Activated CD8-positive, alpha-beta T cell treated with anti-CD3 and anti-CD28 coated beads, Interleukin-2, amount 10 ng/mL, durations not matched to agents 7 days and 5 days (primary cell): Measurements from ENCODE around the gene GRM4. TPM values are rescaled to one million over a fixed set of nuclear protein-coding genes. Genes with fewer than 3 reads are reported as not detected.

Experiments used
- ATAC-seq: fragments of 150-1000 bp; cut with Tn5 transposase; one replicate; pipeline ENCODE4 v1.10.0; 2021; ENCODE audit warnings: moderate library complexity
- CTCF ChIA-PET: fragments of 350-600 bp; sonication (Branson Sonifier 250); formaldehyde crosslinking; loops from one replicate; lab custom pipeline; 2021; ENCODE audit warnings: antibody characterized with exemption; lab: Charles Lee
- POLR2A ChIA-PET: fragments of 350-600 bp; sonication (Branson Sonifier 250); formaldehyde crosslinking; loops from one replicate; lab custom pipeline; 2021; ENCODE audit warnings: antibody characterized with exemption; lab: Charles Lee
- DNase-seq: peaks from one replicate; pipeline ENCODE4 v3.0.0-alpha.2; 2020
- H3K27ac Mint-ChIP-seq: one replicate; pipeline ENCODE4 v1.8.0; 2021; ENCODE audit warnings: mild to moderate bottlenecking, mixed read lengths
- H3K27me3 Mint-ChIP-seq: one replicate; pipeline ENCODE4 v1.8.0; 2021; ENCODE audit warnings: low read depth, mixed read lengths
- H3K36me3 Mint-ChIP-seq: one replicate; pipeline ENCODE4 v1.8.0; 2021; ENCODE audit warnings: low read depth, mixed read lengths
- H3K4me1 Mint-ChIP-seq: one replicate; pipeline ENCODE4 v1.8.0; 2021; ENCODE audit warnings: low read depth, mixed read lengths
- H3K4me3 Mint-ChIP-seq: one replicate; pipeline ENCODE4 v1.8.0; 2021; ENCODE audit warnings: mild to moderate bottlenecking, mixed read lengths
- H3K9me3 Mint-ChIP-seq: one replicate; pipeline ENCODE4 v1.8.0; 2022; ENCODE audit warnings: mixed read lengths; ENCODE audit not compliant: insufficient read depth
- total RNA-seq, 2 experiments: library from RNA; stranded (reverse); gene quantifications; one replicate each; pipeline ENCODE4 v1.2.3, GENCODE V29; 2021

The GRM4 gene
- total RNA-seq, 2 experiments from 2014 or later: not detected

GRCh38 chr6:34028691-34029360, 117.1 kb downstream of the GRM4 start:
- Mint-ChIP-seq H3K27ac (no peak overlapping the region), H3K9me3 (no peaks in the 10 kb centered on the region), H3K4me1 (no peaks in the 10 kb centered on the region), H3K27me3 (peaks cover 3% of the 10 kb centered on the region), H3K4me3 (no peak overlapping the region), H3K36me3 (no peaks in the 10 kb centered on the region)
- ATAC-seq (no peak), DNase-seq (no peak)
- ChIA-PET CTCF (interaction anchor here (1.3 to 8.8 kb wide), 9 partner anchors 8 to 285 kb away, joined by 3 to 158 read pairs (median 6); no protein-coding TSS in a partner anchor), POLR2A (interaction anchor here (1.6 kb wide), 1 partner anchor 258 kb away, joined by 8 read pairs; no protein-coding TSS in a partner anchor)

GRCh38 chr6:34027939-34028441, 117.9 kb downstream of the GRM4 start:
- CTCF ChIA-PET: interaction anchor here (0.6 to 8.8 kb wide), 19 partner anchors 9 to 317 kb away, joined by 3 to 158 read pairs (median 5); partner anchors contain the start of gene UQCC2
- DNase-seq (no peak), ATAC-seq (no peak)
- POLR2A ChIA-PET: interaction anchor here (1.0 to 1.6 kb wide), 3 partner anchors 11 to 317 kb away, joined by 3 to 8 read pairs (median 5); partner anchors contain the start of gene UQCC2
- Mint-ChIP-seq H3K27ac (no peak overlapping the region), H3K4me3 (no peak overlapping the region), H3K4me1 (no peaks in the 10 kb centered on the region), H3K36me3 (no peaks in the 10 kb centered on the region), H3K27me3 (peaks cover 3% of the 10 kb centered on the region), H3K9me3 (no peaks in the 10 kb centered on the region)

- CTCF ChIA-PET: interaction anchor here (0.6 to 8.8 kb wide), 20 partner anchors 9 to 316 kb away, joined by 3 to 158 read pairs (median 4); partner anchors contain the start of gene UQCC2
- POLR2A ChIA-PET: interaction anchor here (1.0 to 1.6 kb wide), 3 partner anchors 10 to 316 kb away, joined by 3 to 8 read pairs (median 5); partner anchors contain the start of gene UQCC2
These were observed 118.4 kb downstream of the GRM4 start for GRCh38 chr6:34027445-34027936.

GRCh38 chr6:34025861-34026260, 120.0 kb downstream of the GRM4 start:
- Mint-ChIP-seq H3K4me3 (no peak overlapping the region), H3K36me3 (no peaks in the 10 kb centered on the region), H3K27ac (no peak overlapping the region), H3K4me1 (no peaks in the 10 kb centered on the region), H3K27me3 (peaks cover 6% of the 10 kb centered on the region), H3K9me3 (no peaks in the 10 kb centered on the region)
- no peak for ATAC-seq
- CTCF ChIA-PET: interaction anchor here (0.6 to 8.8 kb wide), 4 partner anchors 105 to 281 kb away, joined by 3 to 158 read pairs (median 14); no protein-coding TSS in a partner anchor
- POLR2A ChIA-PET: interaction anchor here (0.5 kb wide), 1 partner anchor 323 kb away, joined by 4 read pairs; no protein-coding TSS in a partner anchor
- DNase-seq: no peak

More at GRCh38 chr6:34027445-34027936, 118.4 kb downstream of the GRM4 start:
- Mint-ChIP-seq H3K4me3 (no peak overlapping the region), H3K36me3 (no peaks in the 10 kb centered on the region), H3K4me1 (no peaks in the 10 kb centered on the region), H3K27ac (no peak overlapping the region), H3K27me3 (peaks cover 3% of the 10 kb centered on the region), H3K9me3 (no peaks in the 10 kb centered on the region)
- peak; percentile 69 for ATAC-seq
- DNase-seq: peak; percentile 69

GRCh38 chr6:34025112-34025807, 120.6 kb downstream of the GRM4 start:
- ATAC-seq (no peak), DNase-seq (no peak)
- H3K27ac Mint-ChIP-seq: no peak overlapping the region

GRCh38 chr6:34022873-34023255, 123.0 kb downstream of the GRM4 start:
- DNase-seq: no peak
- H3K4me1 Mint-ChIP-seq: no peaks in the 10 kb centered on the region
- ChIA-PET CTCF (no interaction called here), POLR2A (no interaction called here)
- no peaks in the 10 kb centered on the region for H3K36me3 Mint-ChIP-seq
- H3K27ac Mint-ChIP-seq: no peak overlapping the region
- no peaks in the 10 kb centered on the region for H3K9me3 Mint-ChIP-seq
- H3K27me3 Mint-ChIP-seq: peaks cover 6% of the 10 kb centered on the region
- no peak for ATAC-seq
- H3K4me3 Mint-ChIP-seq: no peak overlapping the region

More at GRCh38 chr6:34025112-34025807, 120.6 kb downstream of the GRM4 start:
- POLR2A ChIA-PET: interaction anchor here (0.5 to 1.2 kb wide), 2 partner anchors 121 to 323 kb away, joined by 3 to 4 read pairs; no protein-coding TSS in a partner anchor
- Mint-ChIP-seq H3K4me1 (no peaks in the 10 kb centered on the region), H3K4me3 (no peak overlapping the region), H3K27me3 (peaks cover 6% of the 10 kb centered on the region), H3K9me3 (no peaks in the 10 kb centered on the region), H3K36me3 (no peaks in the 10 kb centered on the region)
- CTCF ChIA-PET: interaction anchor here (0.6 to 8.8 kb wide), 3 partner anchors 105 to 281 kb away, joined by 3 to 158 read pairs (median 4); no protein-coding TSS in a partner anchor

GRCh38 chr6:34022250-34022872, 123.5 kb downstream of the GRM4 start:
- CTCF ChIA-PET: no interaction called here

GRCh38 chr6:34021554-34022190, 124.2 kb downstream of the GRM4 start:
- no peaks in the 10 kb centered on the region for H3K9me3 Mint-ChIP-seq
- ChIA-PET CTCF (no interaction called here), POLR2A (no interaction called here)
- no peak overlapping the region for H3K27ac Mint-ChIP-seq
- H3K36me3 Mint-ChIP-seq: no peaks in the 10 kb centered on the region
- H3K27me3 Mint-ChIP-seq: peaks cover 6% of the 10 kb centered on the region
- ATAC-seq: no peak
- H3K4me1 Mint-ChIP-seq: no peaks in the 10 kb centered on the region
- DNase-seq: no peak
- no peak overlapping the region for H3K4me3 Mint-ChIP-seq

More at GRCh38 chr6:34022250-34022872, 123.5 kb downstream of the GRM4 start:
- H3K9me3 Mint-ChIP-seq: no peaks in the 10 kb centered on the region
- H3K27me3 Mint-ChIP-seq: peaks cover 6% of the 10 kb centered on the region
- H3K4me3 Mint-ChIP-seq: no peak overlapping the region
- no peaks in the 10 kb centered on the region for H3K36me3 Mint-ChIP-seq
- DNase-seq: no peak
- ATAC-seq: no peak
- POLR2A ChIA-PET: no interaction called here
- H3K27ac Mint-ChIP-seq: no peak overlapping the region
- H3K4me1 Mint-ChIP-seq: no peaks in the 10 kb centered on the region

GRCh38 chr6:34020807-34021553, 124.9 kb downstream of the GRM4 start:
- H3K4me1 Mint-ChIP-seq: no peaks in the 10 kb centered on the region
- H3K36me3 Mint-ChIP-seq: no peaks in the 10 kb centered on the region
- H3K9me3 Mint-ChIP-seq: no peaks in the 10 kb centered on the region
- CTCF ChIA-PET: no interaction called here
- no peak overlapping the region for H3K27ac Mint-ChIP-seq
- ATAC-seq (no peak), DNase-seq (no peak)
- no peak overlapping the region for H3K4me3 Mint-ChIP-seq
- POLR2A ChIA-PET: no interaction called here
- peaks cover 6% of the 10 kb centered on the region for H3K27me3 Mint-ChIP-seq

- ChIA-PET CTCF (no interaction called here), POLR2A (no interaction called here)
- Mint-ChIP-seq H3K27ac (no peak overlapping the region), H3K4me3 (no peak overlapping the region), H3K36me3 (no peaks in the 10 kb centered on the region), H3K9me3 (no peaks in the 10 kb centered on the region), H3K4me1 (no peaks in the 10 kb centered on the region), H3K27me3 (peaks cover 6% of the 10 kb centered on the region)
- DNase-seq: no peak
- no peak for ATAC-seq
These were observed 125.6 kb downstream of the GRM4 start for GRCh38 chr6:34020278-34020677.
